H1 (cell line): Measurements from ENCODE around the gene CCAR1.

ENCODE experiments used
- BACH1 ChIP-seq: IDR thresholded peaks from 2 replicates; pipeline ENCODE4 v1.6.1; 2012; ENCODE audit warnings: low read length, improper control_type of control experiment
- EGR1 ChIP-seq: IDR thresholded peaks from 2 replicates; pipeline ENCODE4 v1.6.1; 2011; ENCODE audit warnings: low read depth, low read length, borderline replicate concordance
- EP300 ChIP-seq, 2 experiments: IDR thresholded peaks; 1 replicate in 1 of 2; 2 replicates in 1 of 2; pipeline ENCODE4 v1.6.1; 2011 to 2012; ENCODE audit warnings: low read depth in 2 of 2, low read length in 2 of 2, mild to moderate bottlenecking in 2 of 2, borderline replicate concordance in 1 of 2, inconsistent platforms in 1 of 2, moderate library complexity in 1 of 2
- FOSL1 ChIP-seq: IDR thresholded peaks from 2 replicates; pipeline ENCODE4 v1.6.1; 2011; ENCODE audit warnings: mild to moderate bottlenecking, low read depth, low read length, moderate library complexity; ENCODE audit not compliant: insufficient read depth
- YY1 ChIP-seq: IDR thresholded peaks from 2 replicates; pipeline ENCODE4 v1.6.1; 2011; ENCODE audit warnings: low read depth, mild to moderate bottlenecking, low read length
- TF ChIP-seq, protein P1 (sequence below): IDR thresholded peaks from 2 replicates; pipeline ENCODE4 v1.6.1; 2011; ENCODE audit warnings: low read length, improper control_type of control experiment
- TF ChIP-seq, protein P2 (sequence below), 3 experiments: IDR thresholded peaks; 1 replicate in 2 of 3; 2 replicates in 1 of 3; pipeline versions ENCODE4 v1.5.1 to v1.6.1; 2011; ENCODE audit warnings: low read length in 3 of 3, mild to moderate bottlenecking in 3 of 3, inconsistent platforms in 2 of 3, low read depth in 1 of 3, moderate library complexity in 1 of 3; ENCODE audit not compliant: insufficient read depth in 1 of 3; ENCODE audit errors: control extremely low read depth in 1 of 3

DNA sequence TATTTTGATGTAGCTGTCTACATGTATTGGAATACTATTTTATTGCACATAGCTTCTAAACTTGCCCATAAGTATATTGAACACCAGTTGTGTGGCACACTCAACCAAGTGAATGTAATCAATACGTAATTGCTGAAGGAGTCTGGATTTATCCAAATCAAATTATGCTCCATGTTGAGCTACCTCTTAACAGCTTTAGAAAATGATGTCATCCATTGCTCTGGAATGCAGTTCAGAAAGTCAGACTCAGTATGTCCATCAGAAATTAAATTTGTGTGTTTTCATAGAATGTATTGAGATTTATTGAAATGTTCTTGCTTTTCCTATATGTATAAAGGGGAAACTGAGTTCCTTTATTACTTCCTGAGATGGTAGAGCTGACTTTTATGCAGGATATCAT is 25.0 kb upstream of the CCAR1 start:
- TF ChIP-seq, protein P1, sequence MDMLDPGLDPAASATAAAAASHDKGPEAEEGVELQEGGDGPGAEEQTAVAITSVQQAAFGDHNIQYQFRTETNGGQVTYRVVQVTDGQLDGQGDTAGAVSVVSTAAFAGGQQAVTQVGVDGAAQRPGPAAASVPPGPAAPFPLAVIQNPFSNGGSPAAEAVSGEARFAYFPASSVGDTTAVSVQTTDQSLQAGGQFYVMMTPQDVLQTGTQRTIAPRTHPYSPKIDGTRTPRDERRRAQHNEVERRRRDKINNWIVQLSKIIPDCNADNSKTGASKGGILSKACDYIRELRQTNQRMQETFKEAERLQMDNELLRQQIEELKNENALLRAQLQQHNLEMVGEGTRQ: no peak
- TF ChIP-seq YY1 (no peak), EGR1 (no peak), BACH1 (no peak), EP300 (IDR thresholded peaks at IDR 0.05; ENCODE audit: borderline replicate concordance in 1 of 2, low read depth in 2 of 2, low read length in 2 of 2) (no peak), FOSL1 (no peak)
- TF ChIP-seq, protein P2, sequence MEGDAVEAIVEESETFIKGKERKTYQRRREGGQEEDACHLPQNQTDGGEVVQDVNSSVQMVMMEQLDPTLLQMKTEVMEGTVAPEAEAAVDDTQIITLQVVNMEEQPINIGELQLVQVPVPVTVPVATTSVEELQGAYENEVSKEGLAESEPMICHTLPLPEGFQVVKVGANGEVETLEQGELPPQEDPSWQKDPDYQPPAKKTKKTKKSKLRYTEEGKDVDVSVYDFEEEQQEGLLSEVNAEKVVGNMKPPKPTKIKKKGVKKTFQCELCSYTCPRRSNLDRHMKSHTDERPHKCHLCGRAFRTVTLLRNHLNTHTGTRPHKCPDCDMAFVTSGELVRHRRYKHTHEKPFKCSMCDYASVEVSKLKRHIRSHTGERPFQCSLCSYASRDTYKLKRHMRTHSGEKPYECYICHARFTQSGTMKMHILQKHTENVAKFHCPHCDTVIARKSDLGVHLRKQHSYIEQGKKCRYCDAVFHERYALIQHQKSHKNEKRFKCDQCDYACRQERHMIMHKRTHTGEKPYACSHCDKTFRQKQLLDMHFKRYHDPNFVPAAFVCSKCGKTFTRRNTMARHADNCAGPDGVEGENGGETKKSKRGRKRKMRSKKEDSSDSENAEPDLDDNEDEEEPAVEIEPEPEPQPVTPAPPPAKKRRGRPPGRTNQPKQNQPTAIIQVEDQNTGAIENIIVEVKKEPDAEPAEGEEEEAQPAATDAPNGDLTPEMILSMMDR (IDR thresholded peaks at IDR 0.05; ENCODE audit: control extremely low read depth in 1 of 3, insufficient read depth in 1 of 3, low read depth in 1 of 3, low read length in 3 of 3): no peak
